Thoracic aorta (tissue), 2 donors: ENCODE results near the gene SLC39A11. TPM values are rescaled to one million over a fixed set of nuclear protein-coding genes. Genes with fewer than 3 reads are reported as not detected.

Experiments used
- ATAC-seq: fragments of 150-250 bp; one replicate; pipeline ENCODE4 v1.8.0; 2017; ENCODE audit warnings: low read depth; ENCODE audit not compliant: insufficient number of reproducible peaks, low FRiP score
- DNase-seq: peaks from one replicate; pipeline ENCODE4 v3.0.0-alpha.2; 2020; ENCODE audit warnings: low spot score
- H3K27ac ChIP-seq, 2 donors: fragments of 200-600 bp; sonication (generic); 1 replicate in 1 of 2; 2 replicates in 1 of 2; pipeline ENCODE4 v1.5.1; 2016; ENCODE audit warnings: mild to moderate bottlenecking in 2 of 2, moderate library complexity in 2 of 2
- H3K27me3 ChIP-seq: fragments of 200-600 bp; sonication (generic); replicated peaks from 2 replicates; pipeline ENCODE4 v1.6.0; 2016; ENCODE audit warnings: mild to moderate bottlenecking; ENCODE audit not compliant: insufficient read depth
- H3K36me3 ChIP-seq: fragments of 200-600 bp; sonication (generic); one replicate; pipeline ENCODE4 v1.5.1; 2016
- H3K4me1 ChIP-seq, 2 donors: fragments of 200-600 bp; sonication (generic); 1 replicate in 1 of 2; 2 replicates in 1 of 2; pipeline versions ENCODE4 v1.5.1 to v1.6.0; 2016; ENCODE audit warnings: low read depth in 2 of 2, mild to moderate bottlenecking in 1 of 2; ENCODE audit not compliant: control insufficient read depth in 1 of 2
- H3K4me3 ChIP-seq: fragments of 200-600 bp; sonication (generic); 2 replicates; pipeline ENCODE4 v1.5.1; 2016; ENCODE audit warnings: mild to moderate bottlenecking
- H3K9me3 ChIP-seq: fragments of 200-600 bp; sonication (generic); 2 replicates; pipeline ENCODE4 v1.5.1; 2016
- total RNA-seq, 2 donors: library from RNA; depleted of rRNA; stranded (reverse); fragments of >200 nt; gene quantifications; one replicate each; pipeline versions ENCODE4 v1.1.0 to v1.2.3, GENCODE V29; 2016
- TF ChIP-seq, protein P1 (sequence below): fragments of 200-600 bp; sonication (generic); IDR thresholded peaks from one replicate; pipeline ENCODE4 v1.5.1; 2019; ENCODE audit warnings: antibody characterized with exemption

The SLC39A11 gene
- total RNA-seq, 2 donors from 2014 or later: 12.0 to 29.1 TPM

DNA sequence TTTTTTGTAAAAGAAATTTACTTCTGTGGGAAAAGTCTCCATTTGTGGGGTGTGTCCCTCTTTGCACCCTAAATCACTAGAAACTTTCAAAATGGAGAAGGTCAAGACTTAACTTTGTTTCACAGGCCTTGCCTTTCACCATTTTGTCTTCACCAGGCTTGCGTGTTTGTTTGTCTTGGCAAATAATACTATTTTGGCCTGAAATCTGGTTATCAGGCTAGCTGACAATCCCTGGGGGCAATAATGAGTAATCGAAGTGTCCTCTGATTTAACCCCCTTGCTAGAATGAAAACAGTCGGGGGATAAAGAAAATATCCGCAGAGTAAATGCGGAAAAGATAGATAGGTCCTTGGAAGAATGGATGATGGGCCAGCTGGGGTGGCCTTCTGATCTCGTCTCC is 34.5 kb downstream of the SLC39A11 start:
- Histone ChIP-seq H3K4me1 (peaks cover 0 to 13% of the 10 kb centered on the region in 2 donors), H3K27me3 (no peaks in the 10 kb centered on the region), H3K27ac (no peak overlapping the region), H3K9me3 (no peaks in the 10 kb centered on the region), H3K4me3 (no peak overlapping the region), H3K36me3 (no peaks in the 10 kb centered on the region)
- DNase-seq (no peak), ATAC-seq (no peak)
- TF ChIP-seq, protein P1, sequence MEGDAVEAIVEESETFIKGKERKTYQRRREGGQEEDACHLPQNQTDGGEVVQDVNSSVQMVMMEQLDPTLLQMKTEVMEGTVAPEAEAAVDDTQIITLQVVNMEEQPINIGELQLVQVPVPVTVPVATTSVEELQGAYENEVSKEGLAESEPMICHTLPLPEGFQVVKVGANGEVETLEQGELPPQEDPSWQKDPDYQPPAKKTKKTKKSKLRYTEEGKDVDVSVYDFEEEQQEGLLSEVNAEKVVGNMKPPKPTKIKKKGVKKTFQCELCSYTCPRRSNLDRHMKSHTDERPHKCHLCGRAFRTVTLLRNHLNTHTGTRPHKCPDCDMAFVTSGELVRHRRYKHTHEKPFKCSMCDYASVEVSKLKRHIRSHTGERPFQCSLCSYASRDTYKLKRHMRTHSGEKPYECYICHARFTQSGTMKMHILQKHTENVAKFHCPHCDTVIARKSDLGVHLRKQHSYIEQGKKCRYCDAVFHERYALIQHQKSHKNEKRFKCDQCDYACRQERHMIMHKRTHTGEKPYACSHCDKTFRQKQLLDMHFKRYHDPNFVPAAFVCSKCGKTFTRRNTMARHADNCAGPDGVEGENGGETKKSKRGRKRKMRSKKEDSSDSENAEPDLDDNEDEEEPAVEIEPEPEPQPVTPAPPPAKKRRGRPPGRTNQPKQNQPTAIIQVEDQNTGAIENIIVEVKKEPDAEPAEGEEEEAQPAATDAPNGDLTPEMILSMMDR: no peak

DNA sequence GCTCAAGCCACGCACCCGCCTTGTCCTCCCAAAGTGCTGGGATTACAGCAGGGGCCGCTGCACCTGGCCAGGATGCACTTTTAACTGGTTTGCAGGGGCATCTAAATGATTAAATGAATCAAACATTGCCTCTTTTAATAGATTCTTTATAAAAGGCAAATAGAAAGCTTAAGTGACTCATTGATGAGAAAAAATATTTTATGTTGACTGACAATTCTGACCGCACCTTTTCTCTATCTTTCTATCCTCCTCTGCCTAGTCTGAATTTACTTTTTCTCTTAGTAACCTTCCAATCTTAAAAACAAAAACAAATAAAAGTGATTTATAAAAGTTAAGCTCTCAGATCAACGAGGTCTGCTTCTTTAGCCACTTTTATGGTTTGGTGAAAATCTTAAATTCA is 35.3 kb downstream of the SLC39A11 start:
- no peak overlapping the region for H3K27ac ChIP-seq
- no peak overlapping the region for H3K4me3 ChIP-seq
- no peaks in the 10 kb centered on the region for H3K27me3 ChIP-seq
- DNase-seq (no peak), ATAC-seq (no peak)
- H3K36me3 ChIP-seq: no peaks in the 10 kb centered on the region
- H3K9me3 ChIP-seq: no peaks in the 10 kb centered on the region
- H3K4me1 ChIP-seq: peaks cover 0 to 13% of the 10 kb centered on the region in 2 donors
- TF ChIP-seq, protein P1: no peak

DNA sequence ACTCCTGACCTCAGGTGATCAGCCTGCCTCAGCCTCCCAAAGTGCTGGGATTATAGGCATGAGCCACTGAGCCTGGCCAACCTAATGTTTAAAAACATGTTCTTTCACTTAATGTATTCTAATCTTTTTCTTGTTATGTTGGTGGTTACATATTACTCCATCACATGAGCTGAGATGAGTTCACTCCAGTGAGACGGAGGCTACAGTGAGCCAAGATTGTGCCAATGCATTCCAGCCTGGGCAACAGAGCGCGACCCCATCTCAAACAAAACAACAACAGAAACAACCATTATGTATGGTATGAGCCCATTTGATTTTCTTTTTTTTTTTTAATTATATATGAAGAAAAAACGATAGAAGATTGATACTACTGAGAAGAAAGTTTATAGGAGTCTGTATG is 39.6 kb downstream of the SLC39A11 start:
- Histone ChIP-seq H3K36me3 (peaks cover 3% of the 10 kb centered on the region), H3K9me3 (no peaks in the 10 kb centered on the region), H3K27ac (no peak overlapping the region), H3K4me3 (no peak overlapping the region), H3K27me3 (no peaks in the 10 kb centered on the region), H3K4me1 (peaks cover 0 to 3% of the 10 kb centered on the region in 2 donors)
- ATAC-seq: no peak
- DNase-seq: no peak
- TF ChIP-seq, protein P1: no peak

DNA sequence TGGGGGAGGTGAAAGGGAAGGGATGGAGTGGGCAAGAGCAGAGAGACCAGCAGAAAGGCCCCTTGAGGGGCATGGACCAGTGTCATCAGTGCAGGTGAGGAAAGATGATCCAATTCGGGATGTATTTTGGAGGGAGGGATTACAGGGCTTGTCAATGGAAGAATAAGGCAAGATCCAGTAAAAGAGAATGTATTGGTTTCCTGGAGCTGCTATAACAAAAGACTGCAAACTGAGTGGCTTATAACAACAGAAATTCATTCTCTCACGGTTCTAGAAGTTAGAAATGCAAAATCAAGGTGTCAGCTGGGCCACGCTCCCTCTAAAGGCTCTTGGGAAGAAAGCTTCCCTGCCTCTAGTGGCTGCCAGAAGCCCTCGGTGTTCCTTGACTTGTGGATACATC is 41.7 kb downstream of the SLC39A11 start:
- peaks cover 3% of the 10 kb centered on the region for H3K36me3 ChIP-seq
- no peaks in the 10 kb centered on the region for H3K4me1 ChIP-seq
- no peak overlapping the region for H3K27ac ChIP-seq
- no peaks in the 10 kb centered on the region for H3K27me3 ChIP-seq
- no peak for ATAC-seq
- H3K9me3 ChIP-seq: no peaks in the 10 kb centered on the region
- no peak overlapping the region for H3K4me3 ChIP-seq
- TF ChIP-seq, protein P1: no peak
- no peak for DNase-seq

DNA sequence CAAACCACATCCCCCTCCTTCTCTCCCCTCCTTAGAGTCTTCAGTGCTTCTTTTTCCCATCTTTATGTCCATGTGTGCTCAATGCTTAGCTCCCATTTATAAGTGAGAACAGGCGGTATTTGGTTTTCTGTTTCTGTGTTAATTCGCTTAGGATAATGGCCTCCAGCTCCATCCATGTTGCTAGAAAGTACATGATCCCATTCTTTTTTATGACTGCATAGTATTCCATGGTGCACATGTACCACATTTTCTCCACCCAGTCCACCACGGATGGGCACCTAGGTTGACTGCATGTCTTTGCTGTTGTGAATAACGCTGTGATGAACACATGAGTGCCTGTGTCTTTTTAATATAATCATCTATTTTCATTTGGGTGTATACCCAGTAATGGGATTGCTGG is 44.3 kb downstream of the SLC39A11 start:
- H3K4me1 ChIP-seq: peaks cover 8 to 13% of the 10 kb centered on the region in 2 donors
- DNase-seq: no peak

More for the DNA sequence above, 44.3 kb downstream of the SLC39A11 start:
- Histone ChIP-seq H3K27ac (no peak overlapping the region), H3K9me3 (no peaks in the 10 kb centered on the region), H3K4me3 (no peak overlapping the region), H3K27me3 (no peaks in the 10 kb centered on the region), H3K36me3 (peaks cover 3% of the 10 kb centered on the region)
- ATAC-seq: no peak
- TF ChIP-seq, protein P1: no peak
